Bronchus fibroblast of lung (primary cell): Measurements from ENCODE around the gene MTAP. TPM values are rescaled to one million over a fixed set of nuclear protein-coding genes. Genes with fewer than 3 reads are reported as not detected.

Experiments used
- total RNA-seq: library from RNA; depleted of rRNA; stranded (reverse); fragments of >200 nt; gene quantifications from 2 replicates; pipeline ENCODE4 v1.2.3, GENCODE V29; 2015

Gene MTAP
- 17.8 and 24.2 TPM in 2 replicates for total RNA-seq

GRCh38 chr9:21802418-21803000, at the start of gene MTAP:
MTAP (plus strand) TSS chr9:21802636; CDS start chr9:21802749, 113 bp downstream.

Other genes with a start within 250 kb of the MTAP start
- gene CDKN2A, start 191.8 kb downstream of the MTAP start, total RNA-seq: 5.7 and 10.0 TPM in 2 replicates
- gene CDKN2B-AS1, start 192.2 kb downstream of the MTAP start, total RNA-seq: 0.84 and 0.89 TPM in 2 replicates
- gene CDKN2B, start 206.7 kb downstream of the MTAP start, total RNA-seq: 9.6 and 10.4 TPM in 2 replicates